Measurements from ENCODE around the gene TPI1.

GRCh38 chr12:6866163-6866919 lies 990 bp upstream of the TPI1 start:
- TF ChIP-seq CTCF (IDR thresholded peaks at IDR 0.05; ENCODE audit: poor library complexity) (no peak), EZH2phosphoT487 (IDR thresholded peaks at IDR 0.05; ENCODE audit: low read depth, severe bottlenecking, unreplicated experiment) (no peak), EZH2 (IDR thresholded peaks at IDR 0.05; ENCODE audit: borderline replicate concordance) (no peak)

All from hepatocyte (in vitro differentiated cells).